ENCODE results near the gene CELF2. TPM values are rescaled to one million over a fixed set of nuclear protein-coding genes. Genes with fewer than 3 reads are reported as not detected.

CELF2 gene
- total RNA-seq, 1 donor = 135 TPM

DNA sequence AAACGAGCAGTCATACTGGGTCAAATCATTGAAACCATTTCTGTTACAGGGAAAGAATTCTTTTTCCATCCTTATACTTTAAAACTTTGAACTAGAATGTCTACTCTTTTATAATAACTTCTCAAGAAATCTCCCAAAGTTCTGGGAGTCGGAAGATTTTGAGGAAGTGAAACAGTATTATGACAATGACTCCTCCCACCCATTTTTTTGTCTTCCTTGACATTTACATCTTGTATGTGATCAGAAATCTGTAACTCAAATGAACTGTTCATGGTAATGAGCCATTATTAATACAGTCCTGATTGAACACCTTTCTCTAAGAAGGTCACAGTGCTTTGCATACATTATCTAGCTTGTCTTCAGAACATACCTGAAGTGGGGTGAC lies 227.4 kb downstream of the CELF2 start:
- Histone ChIP-seq H3K4me1 (ENCODE audit: insufficient read depth, low read length) (peaks cover 78% of the 10 kb centered on the region), H3K9me3 (ENCODE audit: low read depth, low read length) (no peaks in the 10 kb centered on the region), H3K27me3 (ENCODE audit: insufficient read depth, low read length) (no peaks in the 10 kb centered on the region), H3K4me3 (ENCODE audit: low read length) (no peak overlapping the region)

GRCh38 chr10:11245510-11245909 lies 227.8 kb downstream of the CELF2 start:
- H3K9me3 ChIP-seq (ENCODE audit: low read depth, low read length) = no peaks in the 10 kb centered on the region
- H3K27me3 ChIP-seq (ENCODE audit: insufficient read depth, low read length) = no peaks in the 10 kb centered on the region
- H3K4me1 ChIP-seq (ENCODE audit: insufficient read depth, low read length) = peaks cover 78% of the 10 kb centered on the region
- H3K4me3 ChIP-seq (ENCODE audit: low read length) = no peak overlapping the region

- Histone ChIP-seq H3K4me1 (ENCODE audit: insufficient read depth, low read length) (peaks cover 76% of the 10 kb centered on the region), H3K27me3 (ENCODE audit: insufficient read depth, low read length) (no peaks in the 10 kb centered on the region), H3K9me3 (ENCODE audit: low read depth, low read length) (no peaks in the 10 kb centered on the region), H3K4me3 (ENCODE audit: low read length) (no peak overlapping the region)
These were observed 228.4 kb downstream of the CELF2 start for GRCh38 chr10:11245981-11246590.

- Histone ChIP-seq H3K4me1 (ENCODE audit: insufficient read depth, low read length) (peaks cover 72% of the 10 kb centered on the region), H3K9me3 (ENCODE audit: low read depth, low read length) (no peaks in the 10 kb centered on the region), H3K27me3 (ENCODE audit: insufficient read depth, low read length) (no peaks in the 10 kb centered on the region), H3K4me3 (ENCODE audit: low read length) (no peak overlapping the region)
These were observed 229.2 kb downstream of the CELF2 start for GRCh38 chr10:11246752-11247467.

DNA sequence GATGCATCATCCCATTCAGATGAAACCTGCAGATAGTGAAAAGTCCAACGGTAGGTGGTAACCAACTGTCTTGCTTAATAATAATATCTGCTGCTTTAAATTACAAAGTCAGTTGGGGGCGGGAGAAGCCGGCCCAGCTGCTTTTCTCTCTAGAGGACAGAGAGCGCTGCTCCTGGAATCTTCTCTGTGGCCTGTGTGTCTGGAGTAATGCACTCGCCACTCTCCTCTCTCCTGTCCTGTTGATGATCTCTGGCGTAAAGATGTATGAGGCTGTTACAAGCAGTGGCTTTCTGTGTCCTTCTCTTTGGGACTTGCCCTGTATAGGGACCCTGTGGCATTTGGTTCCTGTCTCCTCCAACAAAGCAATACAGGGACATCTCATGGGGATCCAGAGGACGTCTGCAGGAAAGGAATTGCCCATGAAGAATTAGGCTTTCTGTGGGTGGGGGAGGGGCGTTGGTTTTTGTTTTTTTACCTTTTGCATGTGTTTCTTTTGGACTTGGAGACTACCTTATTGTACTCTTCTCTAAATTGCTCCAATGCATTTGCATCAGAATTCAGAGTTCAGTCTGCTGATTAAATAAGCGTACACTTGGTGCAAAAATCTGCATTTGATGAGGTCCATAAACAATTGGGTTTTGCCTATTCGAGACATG lies 231.6 kb downstream of the CELF2 start:
- Histone ChIP-seq H3K9me3 (ENCODE audit: low read depth, low read length) (no peaks in the 10 kb centered on the region), H3K27me3 (ENCODE audit: insufficient read depth, low read length) (no peaks in the 10 kb centered on the region), H3K4me1 (ENCODE audit: insufficient read depth, low read length) (peaks cover 49% of the 10 kb centered on the region), H3K4me3 (ENCODE audit: low read length) (no peak overlapping the region)

- Histone ChIP-seq H3K4me3 (ENCODE audit: low read length) (no peak overlapping the region), H3K9me3 (ENCODE audit: low read depth, low read length) (no peaks in the 10 kb centered on the region), H3K27me3 (ENCODE audit: insufficient read depth, low read length) (no peaks in the 10 kb centered on the region), H3K4me1 (ENCODE audit: insufficient read depth, low read length) (peaks cover 45% of the 10 kb centered on the region)
These were observed 232.1 kb downstream of the CELF2 start for GRCh38 chr10:11249808-11250195.

GRCh38 chr10:11250304-11250703 lies 232.6 kb downstream of the CELF2 start:
- Histone ChIP-seq H3K4me1 (ENCODE audit: insufficient read depth, low read length) (peaks cover 45% of the 10 kb centered on the region), H3K4me3 (ENCODE audit: low read length) (no peak overlapping the region), H3K27me3 (ENCODE audit: insufficient read depth, low read length) (no peaks in the 10 kb centered on the region), H3K9me3 (ENCODE audit: low read depth, low read length) (no peaks in the 10 kb centered on the region)

- Histone ChIP-seq H3K27me3 (ENCODE audit: insufficient read depth, low read length) (no peaks in the 10 kb centered on the region), H3K4me1 (ENCODE audit: insufficient read depth, low read length) (peaks cover 48% of the 10 kb centered on the region), H3K9me3 (ENCODE audit: low read depth, low read length) (no peaks in the 10 kb centered on the region)
These were observed 235.2 kb downstream of the CELF2 start for GRCh38 chr10:11252887-11253286.

DNA sequence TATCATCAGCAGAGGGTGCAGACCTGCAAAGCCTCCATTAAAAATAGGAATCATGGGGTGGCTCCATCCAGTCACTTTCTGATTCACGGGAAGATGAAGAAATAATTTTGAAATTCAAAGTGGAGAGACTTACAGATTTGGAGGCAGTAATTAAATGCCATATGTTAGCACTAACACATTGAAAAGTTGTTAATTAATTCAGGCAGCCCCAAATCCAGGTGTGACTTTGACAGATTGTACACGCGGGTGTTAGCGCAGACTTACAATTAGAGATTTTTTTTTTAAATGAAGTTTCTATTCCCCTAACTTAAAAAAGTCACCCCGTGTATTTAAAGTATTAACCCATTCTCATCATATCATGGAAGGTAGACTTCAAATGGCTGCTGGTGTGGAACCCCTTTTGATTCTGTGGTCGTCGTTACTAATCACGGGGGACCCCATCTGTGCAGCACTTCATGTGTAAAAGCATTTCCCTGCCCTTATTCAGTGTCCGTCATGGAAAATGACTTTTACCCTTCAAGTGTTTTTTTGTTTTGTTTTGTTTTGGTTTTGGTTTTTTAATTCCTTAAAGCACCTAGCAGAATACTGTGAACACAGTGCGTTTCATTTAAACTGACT lies 235.8 kb downstream of the CELF2 start:
- Histone ChIP-seq H3K4me3 (ENCODE audit: low read length) (no peak overlapping the region), H3K27me3 (ENCODE audit: insufficient read depth, low read length) (no peaks in the 10 kb centered on the region), H3K9me3 (ENCODE audit: low read depth, low read length) (no peaks in the 10 kb centered on the region), H3K4me1 (ENCODE audit: insufficient read depth, low read length) (peaks cover 54% of the 10 kb centered on the region)

More at GRCh38 chr10:11252887-11253286, 235.2 kb downstream of the CELF2 start:
- H3K4me3 ChIP-seq (ENCODE audit: low read length) = no peak overlapping the region

- H3K4me3 ChIP-seq (ENCODE audit: low read length) = no peak overlapping the region
- H3K27me3 ChIP-seq (ENCODE audit: insufficient read depth, low read length) = no peaks in the 10 kb centered on the region
- H3K4me1 ChIP-seq (ENCODE audit: insufficient read depth, low read length) = peaks cover 56% of the 10 kb centered on the region
- H3K9me3 ChIP-seq (ENCODE audit: low read depth, low read length) = no peaks in the 10 kb centered on the region
These were observed 237.5 kb downstream of the CELF2 start for GRCh38 chr10:11255156-11255555.

GRCh38 chr10:11255796-11256444 lies 238.2 kb downstream of the CELF2 start:
- Histone ChIP-seq H3K27me3 (ENCODE audit: insufficient read depth, low read length) (no peaks in the 10 kb centered on the region), H3K4me3 (ENCODE audit: low read length) (no peak overlapping the region), H3K9me3 (ENCODE audit: low read depth, low read length) (no peaks in the 10 kb centered on the region), H3K4me1 (ENCODE audit: insufficient read depth, low read length) (peaks cover 49% of the 10 kb centered on the region)

GRCh38 chr10:11256896-11257295 lies 239.2 kb downstream of the CELF2 start:
- Histone ChIP-seq H3K4me1 (ENCODE audit: insufficient read depth, low read length) (peaks cover 44% of the 10 kb centered on the region), H3K27me3 (ENCODE audit: insufficient read depth, low read length) (no peaks in the 10 kb centered on the region), H3K9me3 (ENCODE audit: low read depth, low read length) (no peaks in the 10 kb centered on the region), H3K4me3 (ENCODE audit: low read length) (no peak overlapping the region)

GRCh38 chr10:11257440-11258090 lies 239.9 kb downstream of the CELF2 start:
- Histone ChIP-seq H3K27me3 (ENCODE audit: insufficient read depth, low read length) (no peaks in the 10 kb centered on the region), H3K4me1 (ENCODE audit: insufficient read depth, low read length) (peaks cover 49% of the 10 kb centered on the region), H3K9me3 (ENCODE audit: low read depth, low read length) (no peaks in the 10 kb centered on the region), H3K4me3 (ENCODE audit: low read length) (no peak overlapping the region)

DNA sequence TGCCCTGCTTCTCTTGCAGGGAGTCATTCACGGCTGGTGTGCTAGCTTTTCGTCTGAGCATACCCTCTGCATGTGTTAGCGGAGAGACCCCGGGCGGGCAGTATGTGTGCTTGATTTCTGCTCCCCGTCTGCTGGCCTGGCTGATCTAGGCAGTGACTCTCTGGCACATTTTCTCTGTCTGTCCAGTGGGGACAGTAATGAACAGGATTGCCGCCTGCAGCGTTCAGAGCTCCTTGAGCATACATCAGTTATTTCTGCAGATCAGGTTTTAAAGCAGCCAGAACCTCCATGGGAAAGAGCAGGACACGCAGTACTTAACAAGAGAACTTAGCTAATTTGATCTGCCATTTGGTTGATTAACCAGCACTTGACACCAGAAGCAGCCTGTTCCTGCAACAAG lies 242.5 kb downstream of the CELF2 start:
- Histone ChIP-seq H3K4me1 (ENCODE audit: insufficient read depth, low read length) (peaks cover 48% of the 10 kb centered on the region), H3K4me3 (ENCODE audit: low read length) (no peak overlapping the region), H3K9me3 (ENCODE audit: low read depth, low read length) (no peaks in the 10 kb centered on the region), H3K27me3 (ENCODE audit: insufficient read depth, low read length) (no peaks in the 10 kb centered on the region)

Measured in mononuclear cell (primary cell).